ENCODE data around the gene PFDN4. TPM values are rescaled to one million over a fixed set of nuclear protein-coding genes. Genes with fewer than 3 reads are reported as not detected.

Gene PFDN4
- total RNA-seq, 1 experiment from 2014 or later = 37.0 TPM

DNA sequence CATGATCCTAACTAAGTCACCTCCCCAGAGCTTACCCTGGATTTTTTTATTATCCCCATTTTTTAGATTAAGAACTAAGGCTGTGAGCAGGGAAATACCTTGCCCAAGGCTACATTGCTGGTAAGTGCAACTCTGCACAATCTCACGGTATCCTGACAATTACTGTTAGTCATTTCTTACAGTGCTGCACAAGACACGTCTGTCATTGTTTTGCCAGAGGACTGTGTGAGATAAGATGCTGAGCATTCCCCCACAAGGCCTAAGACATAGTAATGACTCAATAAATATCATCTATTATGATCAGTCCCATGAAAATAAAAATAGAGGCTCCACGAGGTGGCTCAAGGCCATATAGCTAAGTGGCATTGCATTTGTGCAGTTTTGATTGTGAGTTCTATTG lies 21.0 kb downstream of the PFDN4 start:
- Mint-ChIP-seq H3K27ac (ENCODE audit: low read depth, unreplicated experiment) (no peak overlapping the region), H3K9me3 (ENCODE audit: unreplicated experiment) (no peaks in the 10 kb centered on the region), H3K27me3 (ENCODE audit: insufficient read depth, unreplicated experiment) (no peaks in the 10 kb centered on the region), H3K4me3 (ENCODE audit: unreplicated experiment) (no peak overlapping the region), H3K36me3 (ENCODE audit: insufficient read depth, unreplicated experiment) (no peaks in the 10 kb centered on the region), H3K4me1 (ENCODE audit: insufficient read depth, unreplicated experiment) (no peaks in the 10 kb centered on the region)
- POLR2A ChIA-PET = no interaction called here
- no peak for TF ChIP-seq CTCF (IDR thresholded peaks at IDR 0.05; ENCODE audit: unreplicated experiment)
- no TSS peak for BruUV-seq (replicated peaks)
- CTCF ChIA-PET = interaction anchor here (0.6 to 13.6 kb wide), 4 partner anchors 9 to 434 kb away, joined by 3 to 339 read pairs (median 4); partner anchors contain the start of gene PFDN4
- intact Hi-C loops (cut with micrococcal nuclease) = loop anchor here (10.0 kb wide), 2 partner anchors 156 to 1946 kb away; no protein-coding TSS in a partner anchor
- peak; percentile 4 for DNase-seq (ENCODE audit: unreplicated experiment)

DNA sequence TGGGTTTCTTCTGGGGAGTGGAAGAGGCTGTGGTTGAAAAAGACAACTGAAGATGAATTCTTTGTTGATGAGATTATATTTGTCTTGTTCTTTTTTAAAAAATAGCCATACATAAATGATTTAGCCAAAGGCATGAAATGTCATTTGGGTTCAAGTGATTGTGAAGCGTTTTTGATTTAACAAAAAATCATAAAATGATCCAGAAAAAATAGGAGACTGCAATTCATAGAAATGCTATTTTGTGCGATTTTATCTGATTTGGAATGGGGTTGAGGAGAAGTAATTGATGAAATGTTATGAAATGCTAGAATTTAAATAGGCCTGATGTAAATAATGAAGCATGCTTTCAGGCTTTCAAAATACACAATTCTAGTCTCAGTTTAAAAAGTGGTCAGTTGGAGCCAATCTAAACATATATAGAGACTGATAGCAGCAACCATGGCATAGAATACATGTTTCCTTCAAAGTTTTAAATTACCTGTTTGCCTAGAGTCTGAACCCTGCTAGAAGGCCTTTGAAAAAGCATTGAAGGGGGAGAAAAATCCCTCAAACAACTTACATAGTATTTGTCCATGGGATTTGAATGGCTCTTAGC lies 21.8 kb downstream of the PFDN4 start:
- Mint-ChIP-seq H3K27me3 (ENCODE audit: insufficient read depth, unreplicated experiment) (no peaks in the 10 kb centered on the region), H3K36me3 (ENCODE audit: insufficient read depth, unreplicated experiment) (no peaks in the 10 kb centered on the region), H3K9me3 (ENCODE audit: unreplicated experiment) (no peaks in the 10 kb centered on the region), H3K4me3 (ENCODE audit: unreplicated experiment) (no peak overlapping the region), H3K4me1 (ENCODE audit: insufficient read depth, unreplicated experiment) (no peaks in the 10 kb centered on the region), H3K27ac (ENCODE audit: low read depth, unreplicated experiment) (no peak overlapping the region)
- BruUV-seq (replicated peaks) = no TSS peak
- TF ChIP-seq CTCF (IDR thresholded peaks at IDR 0.05; ENCODE audit: unreplicated experiment) = no peak
- DNase-seq (ENCODE audit: unreplicated experiment) = no peak
- ChIA-PET CTCF (interaction anchor here (0.7 to 13.6 kb wide), 3 partner anchors 21 to 790 kb away, joined by 3 to 339 read pairs (median 3); no protein-coding TSS in a partner anchor), POLR2A (no interaction called here)
- intact Hi-C loops (cut with micrococcal nuclease) = loop anchor here (10.0 kb wide), 2 partner anchors 155 to 1945 kb away; no protein-coding TSS in a partner anchor

GRCh38 chr20:54231036-54231435 lies 23.1 kb downstream of the PFDN4 start:
- DNase-seq (ENCODE audit: unreplicated experiment) = no peak
- CTCF ChIA-PET = interaction anchor here (0.6 to 1.1 kb wide), 4 partner anchors 9 to 1077 kb away, joined by 3 to 5 read pairs (median 4); no protein-coding TSS in a partner anchor
- no peak for TF ChIP-seq CTCF (IDR thresholded peaks at IDR 0.05; ENCODE audit: unreplicated experiment)
- H3K4me3 Mint-ChIP-seq (ENCODE audit: unreplicated experiment) = no peak overlapping the region
- H3K36me3 Mint-ChIP-seq (ENCODE audit: insufficient read depth, unreplicated experiment) = no peaks in the 10 kb centered on the region
- intact Hi-C loops (cut with micrococcal nuclease) = no loop called here
- no peak overlapping the region for H3K27ac Mint-ChIP-seq (ENCODE audit: low read depth, unreplicated experiment)
- POLR2A ChIA-PET = interaction anchor here (0.6 kb wide), 1 partner anchor 150 kb away, joined by 3 read pairs; no protein-coding TSS in a partner anchor
- BruUV-seq (replicated peaks) = no TSS peak
- H3K4me1 Mint-ChIP-seq (ENCODE audit: insufficient read depth, unreplicated experiment) = no peaks in the 10 kb centered on the region
- H3K9me3 Mint-ChIP-seq (ENCODE audit: unreplicated experiment) = no peaks in the 10 kb centered on the region
- no peaks in the 10 kb centered on the region for H3K27me3 Mint-ChIP-seq (ENCODE audit: insufficient read depth, unreplicated experiment)

DNA sequence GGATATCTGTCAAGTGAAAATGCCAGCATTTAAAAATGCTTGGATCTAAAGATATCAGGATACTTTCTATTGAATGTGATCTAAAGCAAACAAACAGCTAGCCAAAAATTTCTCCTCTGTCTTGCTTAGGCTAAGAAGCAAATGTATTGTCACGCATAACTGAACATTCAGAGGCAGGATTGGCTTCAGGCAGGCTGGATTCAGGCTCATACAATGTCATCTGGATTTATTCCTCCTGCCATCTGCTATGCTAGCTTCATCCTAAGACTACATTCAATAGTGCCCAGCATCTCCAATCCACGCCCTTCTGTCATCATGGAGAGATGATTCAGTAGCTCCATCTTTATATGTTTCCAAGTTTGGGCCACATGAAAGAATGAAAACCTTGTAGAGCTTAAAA lies 27.1 kb downstream of the PFDN4 start:
- CTCF ChIA-PET = interaction anchor here (0.6 to 1.6 kb wide), 3 partner anchors 21 to 411 kb away, joined by 4 to 6 read pairs (median 5); no protein-coding TSS in a partner anchor
- POLR2A ChIA-PET = interaction anchor here (0.5 to 0.6 kb wide), 2 partner anchors 13 to 24 kb away, joined by 3 read pairs; no protein-coding TSS in a partner anchor
- Mint-ChIP-seq H3K4me1 (ENCODE audit: insufficient read depth, unreplicated experiment) (no peaks in the 10 kb centered on the region), H3K4me3 (ENCODE audit: unreplicated experiment) (no peak overlapping the region), H3K27ac (ENCODE audit: low read depth, unreplicated experiment) (no peak overlapping the region), H3K36me3 (ENCODE audit: insufficient read depth, unreplicated experiment) (no peaks in the 10 kb centered on the region), H3K27me3 (ENCODE audit: insufficient read depth, unreplicated experiment) (peaks cover 17% of the 10 kb centered on the region), H3K9me3 (ENCODE audit: unreplicated experiment) (no peaks in the 10 kb centered on the region)
- no peak for DNase-seq (ENCODE audit: unreplicated experiment)
- intact Hi-C loops (cut with micrococcal nuclease) = no loop called here
- no TSS peak for BruUV-seq (replicated peaks)
- TF ChIP-seq CTCF (IDR thresholded peaks at IDR 0.05; ENCODE audit: unreplicated experiment) = no peak
